OCI-LY7 (cell line): ENCODE results near the gene RELN. TPM values are rescaled to one million over a fixed set of nuclear protein-coding genes. Genes with fewer than 3 reads are reported as not detected.

Experiments used
- BruUV-seq: library from RNA; stranded (reverse); fragments of 400-500 nt; replicated peaks from 2 replicates; lab custom pipeline; 2021; lab: Mats Ljungman, UMichigan
- CTCF ChIA-PET: fragments of 300-600 bp; sonication (Branson Sonifier 250); formaldehyde crosslinking; loops from one replicate; lab custom pipeline; 2022; ENCODE audit warnings: antibody characterized with exemption; ENCODE audit not compliant: unreplicated experiment; lab: Charles Lee
- POLR2A ChIA-PET: fragments of 300-600 bp; sonication (Branson Sonifier 250); formaldehyde crosslinking; loops from one replicate; lab custom pipeline; 2022; ENCODE audit warnings: antibody characterized with exemption; lab: Charles Lee
- DNase-seq: peaks from one replicate; pipeline ENCODE4 v3.0.0-alpha.2; 2015; ENCODE audit warnings: low spot score
- H2AFZ ChIP-seq: fragments of 200-600 bp; sonication (generic), shearing (Covaris generic); 2 replicates; pipeline ENCODE4 v1.6.1; 2014; ENCODE audit warnings: mild to moderate bottlenecking, antibody characterized with exemption, low read length, moderate library complexity
- H3K27ac ChIP-seq: fragments of 200-600 bp; sonication (generic); 2 replicates; pipeline ENCODE4 v1.5.1; 2014; ENCODE audit warnings: mixed run types, low read depth, mild to moderate bottlenecking, moderate library complexity, low read length, inconsistent platforms; ENCODE audit not compliant: poor library complexity, severe bottlenecking
- H3K36me3 ChIP-seq: fragments of 200-600 bp; sonication (generic); 2 replicates; pipeline ENCODE4 v1.6.1; 2014; ENCODE audit warnings: mild to moderate bottlenecking, antibody characterized with exemption, low read length, moderate library complexity, mixed read lengths; ENCODE audit not compliant: insufficient read depth
- H3K4me1 ChIP-seq: fragments of 200-600 bp; sonication (generic); 2 replicates; pipeline ENCODE4 v1.5.1; 2014; ENCODE audit warnings: mild to moderate bottlenecking, low read length; ENCODE audit not compliant: insufficient read depth, poor library complexity, severe bottlenecking
- H3K4me2 ChIP-seq: fragments of 200-600 bp; sonication (generic); 2 replicates; pipeline ENCODE4 v1.6.1; 2014; ENCODE audit warnings: mild to moderate bottlenecking, low read length
- H3K4me3 ChIP-seq: fragments of 200-600 bp; sonication (generic); 2 replicates; pipeline ENCODE4 v1.5.1; 2014; ENCODE audit warnings: mild to moderate bottlenecking, low read depth, low read length; ENCODE audit not compliant: poor library complexity, severe bottlenecking
- H3K79me2 ChIP-seq: fragments of 200-600 bp; sonication (generic); 2 replicates; pipeline ENCODE4 v1.6.1; 2016; ENCODE audit warnings: low read depth, mild to moderate bottlenecking, low read length, moderate library complexity, mixed read lengths; ENCODE audit not compliant: insufficient read depth
- H3K9me2 ChIP-seq: fragments of 200-600 bp; sonication (generic); 2 replicates; pipeline ENCODE4 v1.6.1; 2016; ENCODE audit warnings: mild to moderate bottlenecking, low read length, mixed read lengths; ENCODE audit not compliant: insufficient read depth
- H3K9me3 ChIP-seq: fragments of 200-600 bp; sonication (generic); 2 replicates; pipeline ENCODE4 v1.6.1; 2014; ENCODE audit warnings: mild to moderate bottlenecking, mixed run types, low read length, mixed read lengths
- H4K20me1 ChIP-seq: fragments of 200-600 bp; sonication (generic); 2 replicates; pipeline ENCODE4 v1.6.1; 2014; ENCODE audit warnings: mild to moderate bottlenecking, antibody characterized with exemption, low read length, moderate library complexity, mixed read lengths; ENCODE audit not compliant: insufficient read depth
- CTCF ChIP-seq: fragments of 200-600 bp; sonication (generic); conservative IDR thresholded peaks from 2 replicates; pipeline ENCODE4 v1.5.1; 2014; ENCODE audit warnings: mild to moderate bottlenecking, antibody characterized with exemption, low read length, moderate library complexity, mixed read lengths
- EZH2phosphoT487 ChIP-seq: fragments of 200-600 bp; sonication (generic); IDR thresholded peaks from 2 replicates; pipeline ENCODE4 v1.6.1; 2018; ENCODE audit warnings: low read depth, borderline replicate concordance, mild to moderate bottlenecking, mixed run types, antibody characterized with exemption, low read length, moderate library complexity, mixed read lengths
- intact Hi-C: fragments of 100-400 bp; cut with micrococcal nuclease; formaldehyde crosslinking; loops from one replicate; pipeline ENCODE4 v1.10.0; 2022; ENCODE audit not compliant: unreplicated experiment
- total RNA-seq, 2 experiments: library from RNA; depleted of rRNA in 1 of 2; stranded (reverse); fragments of >200 nt in 1 of 2; shearing (Covaris generic) in 1 of 2; gene quantifications; 2 replicates each; pipeline ENCODE4 v1.2.3, GENCODE V29; 2014 to 2022

RELN gene
- total RNA-seq, 2 experiments from 2014 or later = not detected

GRCh38 chr7:103657474-103657894 lies 332.0 kb downstream of the RELN start:
- Histone ChIP-seq H3K79me2 (no peaks in the 10 kb centered on the region), H2AFZ (no peak overlapping the region), H3K4me1 (no peaks in the 10 kb centered on the region), H4K20me1 (no peaks in the 10 kb centered on the region), H3K27ac (no peak overlapping the region), H3K36me3 (no peaks in the 10 kb centered on the region), H3K4me3 (no peak overlapping the region), H3K9me3 (no peaks in the 10 kb centered on the region), H3K4me2 (no peak overlapping the region), H3K9me2 (no peaks in the 10 kb centered on the region)
- CTCF ChIA-PET = no interaction called here
- DNase-seq = no peak
- intact Hi-C loops = no loop called here
- POLR2A ChIA-PET = no interaction called here
- TF ChIP-seq CTCF = no peak
- no peak for TF ChIP-seq EZH2phosphoT487
- BruUV-seq = no TSS peak

- no peak overlapping the region for H3K4me2 ChIP-seq
- DNase-seq = no peak
- H3K4me1 ChIP-seq = no peaks in the 10 kb centered on the region
- H3K9me3 ChIP-seq = no peaks in the 10 kb centered on the region
- no peaks in the 10 kb centered on the region for H3K9me2 ChIP-seq
- TF ChIP-seq CTCF (no peak), EZH2phosphoT487 (no peak)
- BruUV-seq = no TSS peak
- H3K36me3 ChIP-seq = no peaks in the 10 kb centered on the region
- no peak overlapping the region for H3K4me3 ChIP-seq
- H3K27ac ChIP-seq = no peak overlapping the region
- no peak overlapping the region for H2AFZ ChIP-seq
- CTCF ChIA-PET = no interaction called here
- POLR2A ChIA-PET = interaction anchor here (0.8 kb wide), 1 partner anchor 45 kb away, joined by 3 read pairs; no protein-coding TSS in a partner anchor
- no peaks in the 10 kb centered on the region for H4K20me1 ChIP-seq
- intact Hi-C loops = no loop called here
- no peaks in the 10 kb centered on the region for H3K79me2 ChIP-seq
These were observed 333.2 kb downstream of the RELN start for GRCh38 chr7:103656221-103656620.

GRCh38 chr7:103651593-103652377 lies 337.7 kb downstream of the RELN start:
- no peak overlapping the region for H2AFZ ChIP-seq
- H3K9me2 ChIP-seq = no peaks in the 10 kb centered on the region
- intact Hi-C loops = no loop called here
- H3K27ac ChIP-seq = no peak overlapping the region
- no peaks in the 10 kb centered on the region for H4K20me1 ChIP-seq
- H3K79me2 ChIP-seq = no peaks in the 10 kb centered on the region
- BruUV-seq = no TSS peak
- ChIA-PET CTCF (interaction anchor here (0.6 kb wide), 1 partner anchor 561 kb away, joined by 4 read pairs; no protein-coding TSS in a partner anchor), POLR2A (interaction anchor here (0.7 kb wide), 1 partner anchor 385 kb away, joined by 4 read pairs; no protein-coding TSS in a partner anchor)
- H3K4me1 ChIP-seq = no peaks in the 10 kb centered on the region
- H3K36me3 ChIP-seq = no peaks in the 10 kb centered on the region
- no peak for DNase-seq
- H3K4me2 ChIP-seq = no peak overlapping the region
- TF ChIP-seq EZH2phosphoT487 (no peak), CTCF (no peak)
- H3K9me3 ChIP-seq = peaks cover 6% of the 10 kb centered on the region; the same call in 1 of the 2 replicates
- H3K4me3 ChIP-seq = no peak overlapping the region
